Measurements from ENCODE around the gene TRIM17. TPM values are rescaled to one million over a fixed set of nuclear protein-coding genes. Genes with fewer than 3 reads are reported as not detected.

The TRIM17 gene
- total RNA-seq, 1 experiment from 2014 or later = not detected

DNA sequence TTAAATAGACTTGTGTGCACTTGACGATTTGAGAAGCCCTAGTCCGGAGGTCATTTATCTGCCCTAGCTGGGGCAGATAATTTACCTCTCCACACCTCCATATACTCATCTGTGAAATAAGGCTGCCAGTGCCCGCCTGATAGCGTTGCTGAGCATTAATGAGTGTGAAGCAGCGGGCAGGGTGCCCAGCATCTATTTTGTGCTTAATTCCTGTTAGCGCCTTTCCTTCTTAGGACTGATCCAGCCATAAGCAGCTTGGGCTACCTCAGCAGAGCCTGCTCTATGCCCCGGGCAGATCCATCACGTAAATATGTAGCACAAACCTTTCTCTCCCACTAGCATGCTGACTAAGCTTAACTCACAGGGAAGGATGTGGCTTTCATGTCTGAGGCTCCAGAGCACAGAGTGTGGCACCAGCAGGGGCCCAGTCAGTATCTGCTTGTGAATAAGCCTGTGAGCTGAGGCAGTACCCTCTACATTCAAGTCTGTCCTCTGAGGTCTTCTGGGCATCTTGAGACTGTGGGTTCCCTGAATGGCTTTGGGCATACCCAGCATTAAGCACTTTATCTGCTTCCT lies 49.0 kb upstream of the TRIM17 start (continued):
- TF ChIP-seq POLR2A (IDR thresholded peaks at IDR 0.05; ENCODE audit: borderline replicate concordance, extremely low read depth, insufficient read depth, insufficient read length) = no peak
- TF ChIP-seq, protein P1, sequence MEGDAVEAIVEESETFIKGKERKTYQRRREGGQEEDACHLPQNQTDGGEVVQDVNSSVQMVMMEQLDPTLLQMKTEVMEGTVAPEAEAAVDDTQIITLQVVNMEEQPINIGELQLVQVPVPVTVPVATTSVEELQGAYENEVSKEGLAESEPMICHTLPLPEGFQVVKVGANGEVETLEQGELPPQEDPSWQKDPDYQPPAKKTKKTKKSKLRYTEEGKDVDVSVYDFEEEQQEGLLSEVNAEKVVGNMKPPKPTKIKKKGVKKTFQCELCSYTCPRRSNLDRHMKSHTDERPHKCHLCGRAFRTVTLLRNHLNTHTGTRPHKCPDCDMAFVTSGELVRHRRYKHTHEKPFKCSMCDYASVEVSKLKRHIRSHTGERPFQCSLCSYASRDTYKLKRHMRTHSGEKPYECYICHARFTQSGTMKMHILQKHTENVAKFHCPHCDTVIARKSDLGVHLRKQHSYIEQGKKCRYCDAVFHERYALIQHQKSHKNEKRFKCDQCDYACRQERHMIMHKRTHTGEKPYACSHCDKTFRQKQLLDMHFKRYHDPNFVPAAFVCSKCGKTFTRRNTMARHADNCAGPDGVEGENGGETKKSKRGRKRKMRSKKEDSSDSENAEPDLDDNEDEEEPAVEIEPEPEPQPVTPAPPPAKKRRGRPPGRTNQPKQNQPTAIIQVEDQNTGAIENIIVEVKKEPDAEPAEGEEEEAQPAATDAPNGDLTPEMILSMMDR (IDR thresholded peaks at IDR 0.05 in 2 of 3, conservative IDR thresholded peaks at IDR 0.05 in 1 of 3; ENCODE audit: borderline replicate concordance in 1 of 3, insufficient read depth in 1 of 3, low read depth in 2 of 3, low read length in 2 of 3) = no peak
- no peak for TF ChIP-seq YY1 (IDR thresholded peaks at IDR 0.05; ENCODE audit: extremely low read depth, insufficient replicate concordance, low read depth, low read length)
- TF ChIP-seq, protein P2, sequence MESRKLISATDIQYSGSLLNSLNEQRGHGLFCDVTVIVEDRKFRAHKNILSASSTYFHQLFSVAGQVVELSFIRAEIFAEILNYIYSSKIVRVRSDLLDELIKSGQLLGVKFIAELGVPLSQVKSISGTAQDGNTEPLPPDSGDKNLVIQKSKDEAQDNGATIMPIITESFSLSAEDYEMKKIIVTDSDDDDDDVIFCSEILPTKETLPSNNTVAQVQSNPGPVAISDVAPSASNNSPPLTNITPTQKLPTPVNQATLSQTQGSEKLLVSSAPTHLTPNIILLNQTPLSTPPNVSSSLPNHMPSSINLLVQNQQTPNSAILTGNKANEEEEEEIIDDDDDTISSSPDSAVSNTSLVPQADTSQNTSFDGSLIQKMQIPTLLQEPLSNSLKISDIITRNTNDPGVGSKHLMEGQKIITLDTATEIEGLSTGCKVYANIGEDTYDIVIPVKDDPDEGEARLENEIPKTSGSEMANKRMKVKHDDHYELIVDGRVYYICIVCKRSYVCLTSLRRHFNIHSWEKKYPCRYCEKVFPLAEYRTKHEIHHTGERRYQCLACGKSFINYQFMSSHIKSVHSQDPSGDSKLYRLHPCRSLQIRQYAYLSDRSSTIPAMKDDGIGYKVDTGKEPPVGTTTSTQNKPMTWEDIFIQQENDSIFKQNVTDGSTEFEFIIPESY (IDR thresholded peaks at IDR 0.05; ENCODE audit: extremely low read depth, insufficient replicate concordance, low read length) = no peak
- TF ChIP-seq, protein P3, sequence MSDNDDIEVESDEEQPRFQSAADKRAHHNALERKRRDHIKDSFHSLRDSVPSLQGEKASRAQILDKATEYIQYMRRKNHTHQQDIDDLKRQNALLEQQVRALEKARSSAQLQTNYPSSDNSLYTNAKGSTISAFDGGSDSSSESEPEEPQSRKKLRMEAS (IDR thresholded peaks at IDR 0.05) = no peak

DNA sequence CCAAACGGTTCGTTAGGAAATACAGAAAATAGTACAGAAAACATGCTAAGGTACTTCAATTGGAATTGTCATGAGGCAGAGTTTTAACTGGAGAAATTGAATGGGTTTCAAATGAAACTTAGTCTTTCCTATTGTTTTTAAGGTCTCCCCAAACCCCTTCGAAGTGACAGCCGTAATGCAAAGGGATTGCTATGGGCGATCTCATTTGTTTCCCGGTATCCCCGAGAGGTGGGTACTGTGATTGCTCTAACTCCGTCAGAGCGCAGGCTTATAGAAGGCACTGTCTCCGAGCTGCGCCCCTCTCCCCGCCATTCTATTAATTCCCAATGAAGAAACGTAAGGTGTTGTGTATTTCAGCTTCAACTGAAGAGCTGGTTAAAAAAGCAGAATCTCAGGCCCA lies 48.5 kb upstream of the TRIM17 start:
- Histone ChIP-seq H3K27ac (ENCODE audit: low read depth, low read length) (no peak overlapping the region), H3K4me1 (ENCODE audit: control insufficient read depth in 1 of 2, insufficient read depth in 2 of 2, low read length in 2 of 2) (peaks cover 4 to 6% of the 10 kb centered on the region in 2 experiments; a peak in 2 of 4 replicates), H3K36me3 (ENCODE audit: control insufficient read depth in 1 of 2, insufficient read depth in 2 of 2, low read length in 2 of 2) (no peaks in the 10 kb centered on the region), H3K4me3 (replicated peaks in 1 of 2; ENCODE audit: low read depth in 1 of 2, low read length in 2 of 2) (no peak overlapping the region), H3K4me2 (ENCODE audit: low read length) (no peak overlapping the region), H3K9me3 (ENCODE audit: control insufficient read depth in 1 of 2, insufficient read depth in 1 of 2, low read depth in 1 of 2, low read length in 2 of 2) (no peaks in the 10 kb centered on the region), H3K79me2 (ENCODE audit: insufficient read depth, low read length) (no peaks in the 10 kb centered on the region), H3K9me2 (ENCODE audit: insufficient read depth) (no peaks in the 10 kb centered on the region), H3K27me3 (ENCODE audit: insufficient read depth, low read length) (peaks cover 6% of the 10 kb centered on the region; the same call in 1 of the 2 replicates), H3K9ac (ENCODE audit: low read length) (no peak overlapping the region), H2AFZ (ENCODE audit: low read depth, low read length, poor library complexity, severe bottlenecking) (no peak overlapping the region), H4K20me1 (ENCODE audit: insufficient read depth) (no peaks in the 10 kb centered on the region)
- CTCF ChIA-PET = no interaction called here
- RAD21 ChIA-PET (ENCODE audit: low non-redundant PET in 1 of 2, low total read pairs in 2 of 2, uncharacterized antibody in 2 of 2, unreplicated experiment in 2 of 2) = no interaction called here
- ATAC-seq (no peak), DNase-seq (ENCODE audit: low read depth, low spot score) (no peak)
- no TSS peak for BruUV-seq (replicated peaks)
- POLR2A ChIA-PET = no interaction called here
- TF ChIP-seq EGR1 (IDR thresholded peaks at IDR 0.05; ENCODE audit: low read depth) = no peak
- intact Hi-C loops (cut with micrococcal nuclease) = no loop called here

Measured in HCT116 (cell line).